Activated CD4-positive, alpha-beta T cell treated with anti-CD3 and anti-CD28 coated beads, Interleukin-2, amount 10 ng/mL, durations not matched to agents 7 days and 5 days (primary cell): ENCODE measurements around the gene MTUS2. TPM values are rescaled to one million over a fixed set of nuclear protein-coding genes. Genes with fewer than 3 reads are reported as not detected.

Source experiments
- CTCF ChIA-PET: fragments of 350-600 bp; sonication (Branson Sonifier 250); formaldehyde crosslinking; loops from one replicate; lab custom pipeline; 2021; ENCODE audit warnings: antibody characterized with exemption; lab: Charles Lee
- POLR2A ChIA-PET: fragments of 350-600 bp; sonication (Branson Sonifier 250); formaldehyde crosslinking; loops from one replicate; lab custom pipeline; 2021; ENCODE audit warnings: antibody characterized with exemption; lab: Charles Lee
- DNase-seq: peaks from one replicate; pipeline ENCODE4 v3.0.0-alpha.2; 2020
- H3K27ac Mint-ChIP-seq: one replicate; pipeline ENCODE4 v1.8.0; 2021; ENCODE audit warnings: mild to moderate bottlenecking, moderate library complexity, mixed read lengths
- H3K27me3 Mint-ChIP-seq: one replicate; pipeline ENCODE4 v1.8.0; 2021; ENCODE audit warnings: mixed read lengths
- H3K36me3 Mint-ChIP-seq: one replicate; pipeline ENCODE4 v1.8.0; 2021; ENCODE audit warnings: low read depth, mixed read lengths
- H3K4me1 Mint-ChIP-seq: one replicate; pipeline ENCODE4 v1.8.0; 2021; ENCODE audit warnings: mixed read lengths
- H3K4me3 Mint-ChIP-seq: one replicate; pipeline ENCODE4 v1.8.0; 2021; ENCODE audit warnings: mild to moderate bottlenecking, moderate library complexity, mixed read lengths
- H3K9me3 Mint-ChIP-seq: one replicate; pipeline ENCODE4 v1.8.0; 2021; ENCODE audit warnings: mixed read lengths
- total RNA-seq, 2 experiments: library from RNA; stranded (reverse); gene quantifications; one replicate each; pipeline ENCODE4 v1.2.3, GENCODE V29; 2021

Gene MTUS2
- total RNA-seq, 2 experiments from 2014 or later: not detected

DNA sequence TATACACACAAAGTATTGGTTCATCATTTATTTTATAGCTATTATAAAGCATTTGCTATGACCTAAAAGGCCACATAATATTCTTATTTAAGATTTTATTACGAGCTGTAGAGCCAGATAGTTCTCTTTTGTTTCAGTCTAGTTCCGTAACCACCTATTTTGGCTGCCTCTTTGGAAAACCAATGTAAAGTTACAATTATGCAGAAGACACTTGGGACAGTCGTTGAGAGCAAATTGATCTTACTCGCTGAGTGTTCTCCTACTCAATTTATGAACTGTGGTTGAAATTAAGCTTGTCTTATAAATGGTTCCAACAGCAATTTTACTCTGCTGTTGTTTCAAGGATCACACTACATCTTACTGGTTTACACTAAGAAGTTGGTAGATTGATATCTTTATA, 653.0 kb downstream of the MTUS2 start:
- no peaks in the 10 kb centered on the region for H3K9me3 Mint-ChIP-seq
- H3K27ac Mint-ChIP-seq: no peak overlapping the region
- no peaks in the 10 kb centered on the region for H3K4me1 Mint-ChIP-seq
- H3K4me3 Mint-ChIP-seq: no peak overlapping the region
- no peaks in the 10 kb centered on the region for H3K36me3 Mint-ChIP-seq
- H3K27me3 Mint-ChIP-seq: peaks cover 6% of the 10 kb centered on the region
- ChIA-PET POLR2A (no interaction called here), CTCF (interaction anchor here (0.9 to 1.2 kb wide), 2 partner anchors 9 to 30 kb away, joined by 3 read pairs; no protein-coding TSS in a partner anchor)
- no peak for DNase-seq

DNA sequence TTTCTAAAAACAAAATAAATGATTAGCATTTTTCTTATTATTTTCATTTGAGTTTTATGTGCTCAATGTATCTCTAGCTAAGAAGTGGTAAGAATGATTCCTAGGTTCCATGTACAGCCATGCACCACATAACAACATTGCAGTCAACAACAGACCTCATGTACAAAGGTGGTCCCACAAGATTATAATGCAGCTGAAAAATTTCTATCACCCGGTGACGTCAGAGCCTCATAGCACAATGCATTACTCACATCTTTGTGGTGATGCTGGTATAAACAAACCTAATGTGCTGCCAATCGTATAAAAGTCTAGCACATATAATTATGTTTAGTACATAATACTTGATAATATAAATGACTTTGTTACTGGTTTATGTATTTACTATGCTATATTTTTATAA, 654.9 kb downstream of the MTUS2 start:
- no peak for DNase-seq
- Mint-ChIP-seq H3K27ac (no peak overlapping the region), H3K9me3 (no peaks in the 10 kb centered on the region), H3K27me3 (peaks cover 8% of the 10 kb centered on the region), H3K36me3 (no peaks in the 10 kb centered on the region), H3K4me3 (no peak overlapping the region), H3K4me1 (no peaks in the 10 kb centered on the region)
- ChIA-PET POLR2A (no interaction called here), CTCF (no interaction called here)

DNA sequence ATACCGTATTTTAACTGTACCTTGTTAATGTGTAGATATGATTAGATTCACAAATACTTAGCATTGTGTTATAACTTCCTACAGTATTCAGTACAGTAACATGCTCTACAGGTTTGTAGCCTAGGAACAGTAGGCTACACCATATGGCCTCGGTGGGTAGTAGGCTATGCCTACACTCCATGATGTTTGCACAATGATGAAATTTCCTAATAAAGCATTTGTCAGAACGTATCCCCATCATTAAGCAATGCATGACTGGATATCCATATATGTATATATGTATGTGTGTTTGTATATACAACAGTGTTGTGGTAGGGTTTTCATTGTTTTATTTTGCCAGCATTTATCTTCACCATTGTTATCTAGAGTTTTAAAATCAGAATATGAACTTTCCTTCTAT, 655.9 kb downstream of the MTUS2 start:
- DNase-seq: no peak
- H3K36me3 Mint-ChIP-seq: no peaks in the 10 kb centered on the region
- H3K4me1 Mint-ChIP-seq: no peaks in the 10 kb centered on the region
- peaks cover 8% of the 10 kb centered on the region for H3K27me3 Mint-ChIP-seq
- no peak overlapping the region for H3K4me3 Mint-ChIP-seq
- no peak overlapping the region for H3K27ac Mint-ChIP-seq
- ChIA-PET CTCF (no interaction called here), POLR2A (no interaction called here)
- no peaks in the 10 kb centered on the region for H3K9me3 Mint-ChIP-seq

DNA sequence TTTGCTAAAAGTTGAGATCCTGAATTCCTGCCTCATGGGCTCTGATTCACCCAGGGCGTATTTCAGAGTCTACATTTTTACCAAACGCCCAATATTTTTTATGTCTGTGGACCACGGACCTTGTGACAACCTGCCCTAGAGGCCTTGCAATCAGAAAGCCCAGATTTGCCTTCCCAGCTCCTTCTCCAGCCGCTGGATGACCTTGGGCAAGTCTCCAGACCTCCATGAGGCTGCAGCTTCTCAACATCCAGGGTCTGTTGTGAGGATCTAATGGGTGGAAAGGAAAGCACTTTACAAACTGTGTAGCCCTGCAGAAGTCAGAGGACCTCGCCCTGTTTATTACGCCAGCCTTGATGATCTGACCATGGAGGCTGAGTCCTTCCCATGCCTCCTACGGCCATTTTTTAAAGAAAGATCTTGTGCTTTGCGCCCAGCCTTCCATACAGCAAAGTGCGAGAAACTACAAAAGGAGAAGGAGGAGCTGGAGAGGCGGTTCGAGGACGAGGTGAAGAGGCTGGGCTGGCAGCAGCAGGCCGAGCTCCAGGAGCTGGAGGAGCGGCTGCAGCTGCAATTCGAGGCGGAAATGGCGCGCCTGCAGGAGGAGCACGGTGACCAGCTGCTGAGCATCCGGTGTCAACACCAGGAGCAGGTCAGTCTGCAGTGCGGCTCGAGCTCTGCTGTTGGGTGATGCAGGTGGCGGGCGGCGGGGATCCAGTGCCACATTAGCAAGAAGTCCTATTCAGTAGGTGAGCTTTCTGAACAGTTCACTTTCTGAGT, 659.8 kb downstream of the MTUS2 start:
- H3K4me1 Mint-ChIP-seq: no peaks in the 10 kb centered on the region
- no peak overlapping the region for H3K4me3 Mint-ChIP-seq
- H3K36me3 Mint-ChIP-seq: no peaks in the 10 kb centered on the region
- CTCF ChIA-PET: interaction anchor here (0.6 to 1.0 kb wide), 2 partner anchors 9 to 17 kb away, joined by 3 to 4 read pairs; no protein-coding TSS in a partner anchor
- POLR2A ChIA-PET: no interaction called here
- no peak overlapping the region for H3K27ac Mint-ChIP-seq
- H3K27me3 Mint-ChIP-seq: peaks cover 8% of the 10 kb centered on the region
- H3K9me3 Mint-ChIP-seq: no peaks in the 10 kb centered on the region
- DNase-seq: no peak

DNA sequence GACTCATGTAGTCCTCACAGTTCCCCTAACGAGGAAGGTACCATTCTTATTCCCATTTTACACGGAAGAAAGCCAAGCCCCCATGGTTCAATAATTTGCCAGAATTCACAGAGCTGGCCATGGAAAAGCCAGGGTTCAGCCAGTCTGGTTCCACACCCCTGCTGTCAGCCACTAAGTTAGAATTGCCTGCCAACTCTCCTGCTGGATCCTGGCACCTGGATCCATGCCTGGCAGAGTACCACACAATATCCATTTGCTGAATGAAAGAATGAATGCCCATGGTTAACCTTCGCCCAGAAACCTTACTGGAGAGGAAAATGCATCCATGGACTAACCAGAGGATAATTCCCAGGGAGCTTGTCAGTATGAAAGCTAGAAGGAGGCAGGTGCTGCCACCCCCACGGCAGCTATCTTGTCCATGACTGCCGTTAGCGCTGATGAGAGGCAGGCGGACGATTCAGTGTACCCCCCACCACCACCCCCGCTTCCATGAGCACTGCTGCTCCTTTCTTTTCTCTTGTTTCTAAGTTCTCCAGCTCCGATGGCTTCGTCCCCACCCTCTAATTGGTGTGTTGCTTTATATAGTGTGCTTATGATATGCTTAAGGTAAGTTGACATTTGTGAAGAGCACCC, 660.9 kb downstream of the MTUS2 start:
- CTCF ChIA-PET: no interaction called here
- no peaks in the 10 kb centered on the region for H3K4me1 Mint-ChIP-seq
- no peaks in the 10 kb centered on the region for H3K36me3 Mint-ChIP-seq
- H3K27ac Mint-ChIP-seq: no peak overlapping the region
- H3K27me3 Mint-ChIP-seq: peaks cover 10% of the 10 kb centered on the region
- POLR2A ChIA-PET: no interaction called here
- H3K4me3 Mint-ChIP-seq: no peak overlapping the region
- no peaks in the 10 kb centered on the region for H3K9me3 Mint-ChIP-seq
- DNase-seq: no peak

DNA sequence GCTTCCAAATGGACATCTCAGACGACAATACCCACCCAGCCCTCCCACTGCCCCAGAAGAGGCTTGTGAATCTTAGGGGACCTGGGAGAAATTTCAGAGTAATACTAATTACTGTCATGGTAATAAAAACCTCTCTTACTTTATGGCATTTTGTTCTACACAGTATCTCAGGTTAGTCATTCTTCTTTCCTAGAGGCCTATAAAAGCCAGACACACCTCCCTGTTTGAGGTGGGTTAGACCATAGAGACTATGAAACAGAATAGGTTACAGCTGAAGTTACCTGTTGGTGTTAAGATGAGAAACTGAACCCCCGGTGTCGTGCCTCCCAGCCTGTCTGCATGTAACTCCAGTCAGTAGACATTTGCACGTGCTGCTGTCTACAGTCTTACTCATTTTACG, 661.5 kb downstream of the MTUS2 start:
- no peak for DNase-seq
- Mint-ChIP-seq H3K27ac (no peak overlapping the region), H3K27me3 (peaks cover 12% of the 10 kb centered on the region), H3K4me1 (no peaks in the 10 kb centered on the region), H3K9me3 (no peaks in the 10 kb centered on the region), H3K36me3 (no peaks in the 10 kb centered on the region), H3K4me3 (no peak overlapping the region)
- CTCF ChIA-PET: interaction anchor here (1.0 kb wide), 1 partner anchor 8 kb away, joined by 3 read pairs; no protein-coding TSS in a partner anchor
- POLR2A ChIA-PET: no interaction called here

DNA sequence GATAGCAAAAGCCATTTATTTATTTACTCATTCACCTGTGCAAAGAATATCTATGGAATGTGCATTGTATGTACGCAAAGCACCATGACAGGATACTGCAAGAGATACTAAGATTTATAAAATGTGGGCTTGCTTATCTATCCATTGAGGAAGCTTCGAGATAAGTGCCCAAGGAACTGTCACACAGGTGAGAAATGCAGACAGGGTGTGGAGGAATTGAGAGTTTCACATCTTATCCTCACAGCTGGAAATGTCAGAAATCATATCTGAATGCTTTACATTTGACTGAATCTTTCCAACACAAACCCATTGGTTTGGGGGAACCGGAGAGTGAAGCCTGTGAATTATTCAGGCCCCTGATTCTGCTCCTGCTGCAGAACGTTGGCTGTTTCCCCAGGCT, 662.4 kb downstream of the MTUS2 start:
- no peaks in the 10 kb centered on the region for H3K4me1 Mint-ChIP-seq
- ChIA-PET CTCF (interaction anchor here (1.0 kb wide), 1 partner anchor 9 kb away, joined by 3 read pairs; no protein-coding TSS in a partner anchor), POLR2A (no interaction called here)
- no peak overlapping the region for H3K27ac Mint-ChIP-seq
- no peaks in the 10 kb centered on the region for H3K36me3 Mint-ChIP-seq
- no peak for DNase-seq
- no peak overlapping the region for H3K4me3 Mint-ChIP-seq
- H3K9me3 Mint-ChIP-seq: no peaks in the 10 kb centered on the region
- H3K27me3 Mint-ChIP-seq: peaks cover 8% of the 10 kb centered on the region

DNA sequence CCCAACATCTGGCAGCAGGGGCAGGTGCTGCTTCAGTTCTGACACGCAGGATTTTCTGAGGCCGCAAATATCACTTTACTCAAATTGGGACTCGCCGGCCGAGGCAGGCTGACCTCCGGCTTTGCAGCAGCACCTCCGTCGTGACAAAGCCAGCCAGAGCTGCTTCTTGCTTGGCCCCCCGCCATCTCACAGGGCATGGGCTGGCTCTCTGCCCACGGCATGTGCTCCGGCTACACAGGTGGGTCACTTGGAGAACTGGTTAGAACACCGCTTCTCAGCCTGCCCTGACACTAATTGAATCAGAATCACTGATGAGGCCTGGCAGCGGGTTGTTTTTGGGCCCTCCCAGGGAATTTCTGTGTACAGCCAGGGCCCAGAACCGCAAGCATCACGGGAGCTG, 663.1 kb downstream of the MTUS2 start:
- Mint-ChIP-seq H3K4me1 (no peaks in the 10 kb centered on the region), H3K4me3 (no peak overlapping the region), H3K27ac (no peak overlapping the region), H3K36me3 (no peaks in the 10 kb centered on the region), H3K27me3 (peaks cover 5% of the 10 kb centered on the region), H3K9me3 (no peaks in the 10 kb centered on the region)
- POLR2A ChIA-PET: no interaction called here
- CTCF ChIA-PET: no interaction called here
- DNase-seq: no peak

DNA sequence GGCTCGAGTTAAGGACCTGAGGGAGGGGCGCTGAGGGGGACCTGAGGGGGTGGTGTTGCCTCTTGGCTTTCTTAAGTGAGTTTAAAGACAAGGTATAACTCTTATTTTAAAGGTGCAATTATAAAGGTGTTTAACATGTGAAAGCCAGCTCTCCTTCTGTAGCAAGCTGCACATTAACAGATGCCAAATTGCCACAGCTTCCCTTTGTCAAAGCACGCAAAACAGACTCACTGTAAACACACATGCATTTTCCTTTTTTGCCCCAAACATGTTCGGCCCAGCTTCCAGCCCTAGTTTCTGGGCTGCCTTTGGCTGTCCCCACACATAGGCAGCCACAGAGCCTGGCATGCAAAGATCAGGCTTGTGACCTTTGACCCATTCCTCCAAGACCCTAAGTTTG, 663.5 kb downstream of the MTUS2 start:
- ChIA-PET POLR2A (no interaction called here), CTCF (no interaction called here)
- no peaks in the 10 kb centered on the region for H3K9me3 Mint-ChIP-seq
- DNase-seq: no peak
- H3K36me3 Mint-ChIP-seq: no peaks in the 10 kb centered on the region
- peaks cover 4% of the 10 kb centered on the region for H3K27me3 Mint-ChIP-seq
- no peaks in the 10 kb centered on the region for H3K4me1 Mint-ChIP-seq
- H3K27ac Mint-ChIP-seq: no peak overlapping the region
- no peak overlapping the region for H3K4me3 Mint-ChIP-seq

DNA sequence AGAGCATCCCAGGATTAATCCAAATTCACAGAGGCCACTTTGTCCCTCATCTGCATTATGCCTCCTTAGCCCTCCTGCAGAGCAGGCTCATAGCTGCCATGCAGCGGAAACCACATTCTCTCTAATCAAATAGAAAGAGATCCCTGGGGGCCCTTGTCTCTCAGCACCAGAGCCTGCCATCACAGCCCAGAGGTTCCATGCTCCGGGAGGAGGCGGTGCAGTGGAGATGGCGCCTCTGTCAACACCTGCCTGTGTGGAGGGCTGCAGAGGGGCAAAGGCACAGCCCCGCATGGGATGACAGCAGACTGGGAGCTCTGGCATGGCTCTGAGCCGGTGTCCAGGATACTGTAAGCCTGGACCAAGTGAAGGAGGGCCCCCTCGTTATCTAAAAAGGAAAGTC, 664.1 kb downstream of the MTUS2 start:
- DNase-seq: no peak
- no peaks in the 10 kb centered on the region for H3K4me1 Mint-ChIP-seq
- no peaks in the 10 kb centered on the region for H3K36me3 Mint-ChIP-seq
- POLR2A ChIA-PET: no interaction called here
- H3K4me3 Mint-ChIP-seq: no peak overlapping the region
- CTCF ChIA-PET: no interaction called here
- no peaks in the 10 kb centered on the region for H3K9me3 Mint-ChIP-seq
- no peak overlapping the region for H3K27ac Mint-ChIP-seq
- peaks cover 4% of the 10 kb centered on the region for H3K27me3 Mint-ChIP-seq

DNA sequence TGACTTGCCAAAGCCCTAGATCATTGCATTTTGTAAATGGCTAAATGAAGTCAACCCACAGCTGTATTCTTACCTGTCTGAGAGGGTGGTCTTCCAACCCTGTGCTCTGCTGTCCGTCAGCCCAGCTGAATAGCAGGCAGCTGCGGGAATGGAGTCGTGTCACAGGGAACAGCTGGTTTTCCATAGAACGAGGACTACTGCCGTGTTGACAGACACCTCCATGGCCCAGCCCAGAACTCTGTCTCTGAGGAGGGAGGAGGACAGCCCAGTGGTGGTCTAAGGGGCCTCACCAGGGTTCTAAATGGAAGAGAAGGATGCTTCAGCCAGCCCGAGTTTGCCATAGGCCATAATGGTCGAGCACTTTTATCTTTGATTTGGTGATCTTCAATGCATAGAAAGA, 664.7 kb downstream of the MTUS2 start:
- ChIA-PET CTCF (no interaction called here), POLR2A (no interaction called here)
- Mint-ChIP-seq H3K27me3 (peaks cover 4% of the 10 kb centered on the region), H3K4me1 (no peaks in the 10 kb centered on the region), H3K4me3 (no peak overlapping the region), H3K27ac (no peak overlapping the region), H3K9me3 (no peaks in the 10 kb centered on the region), H3K36me3 (no peaks in the 10 kb centered on the region)
- no peak for DNase-seq

DNA sequence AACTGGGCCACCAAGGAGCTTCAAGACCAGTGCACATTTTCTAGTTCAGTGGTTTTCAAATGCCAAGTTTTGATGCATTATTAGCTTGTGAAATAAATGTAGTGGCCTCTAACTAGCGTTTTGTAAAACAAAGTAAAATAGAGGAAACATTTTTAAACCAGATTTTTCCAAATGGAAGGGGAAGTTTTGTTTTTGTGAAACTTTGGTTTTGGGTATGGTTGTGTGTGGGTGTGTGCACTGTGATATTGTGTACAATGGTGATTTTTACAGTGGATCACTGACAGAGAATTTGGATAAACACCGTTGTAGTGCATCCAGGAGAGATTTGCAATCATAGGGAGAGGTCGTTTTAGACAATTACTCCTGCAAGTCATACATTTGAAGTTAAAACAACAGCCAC, 666.4 kb downstream of the MTUS2 start:
- peaks cover 4% of the 10 kb centered on the region for H3K27me3 Mint-ChIP-seq
- no peak for DNase-seq
- H3K27ac Mint-ChIP-seq: no peak overlapping the region
- H3K4me1 Mint-ChIP-seq: no peaks in the 10 kb centered on the region
- ChIA-PET POLR2A (no interaction called here), CTCF (no interaction called here)
- no peaks in the 10 kb centered on the region for H3K36me3 Mint-ChIP-seq
- H3K9me3 Mint-ChIP-seq: no peaks in the 10 kb centered on the region
- H3K4me3 Mint-ChIP-seq: no peak overlapping the region
